22Rv1 (cell line): ENCODE data around the gene BLCAP.

Experiments
- ZFX ChIP-seq: fragments of 450-650 bp; IDR thresholded peaks from 2 replicates; pipeline ENCODE4 v1.6.1; 2017; ENCODE audit warnings: antibody characterized with exemption, borderline replicate concordance
- TF ChIP-seq, protein P1 (sequence below): fragments of 450-650 bp; IDR thresholded peaks from 2 replicates; pipeline ENCODE4 v1.5.1; 2017; ENCODE audit warnings: mild to moderate bottlenecking

DNA sequence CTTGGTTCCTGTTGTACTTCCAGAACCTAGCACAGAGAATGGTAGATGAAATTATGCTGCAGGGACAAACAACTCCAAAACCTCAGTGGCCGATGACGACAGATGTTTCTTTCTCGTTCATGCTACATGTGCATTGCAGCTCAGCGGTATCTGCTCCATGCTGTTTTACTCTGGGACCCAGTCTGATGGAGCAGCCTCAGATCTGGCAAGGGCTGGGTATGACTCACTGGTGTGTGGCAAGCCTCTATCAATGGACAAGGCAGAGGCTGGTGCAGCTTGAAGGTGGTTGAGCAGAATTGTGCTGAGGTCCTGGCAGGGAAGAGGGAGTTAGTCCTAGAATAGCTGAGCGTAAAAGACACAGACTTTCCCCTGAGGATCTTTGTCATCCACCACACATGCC lies 10.3 kb upstream of the BLCAP start:
- TF ChIP-seq, protein P1, sequence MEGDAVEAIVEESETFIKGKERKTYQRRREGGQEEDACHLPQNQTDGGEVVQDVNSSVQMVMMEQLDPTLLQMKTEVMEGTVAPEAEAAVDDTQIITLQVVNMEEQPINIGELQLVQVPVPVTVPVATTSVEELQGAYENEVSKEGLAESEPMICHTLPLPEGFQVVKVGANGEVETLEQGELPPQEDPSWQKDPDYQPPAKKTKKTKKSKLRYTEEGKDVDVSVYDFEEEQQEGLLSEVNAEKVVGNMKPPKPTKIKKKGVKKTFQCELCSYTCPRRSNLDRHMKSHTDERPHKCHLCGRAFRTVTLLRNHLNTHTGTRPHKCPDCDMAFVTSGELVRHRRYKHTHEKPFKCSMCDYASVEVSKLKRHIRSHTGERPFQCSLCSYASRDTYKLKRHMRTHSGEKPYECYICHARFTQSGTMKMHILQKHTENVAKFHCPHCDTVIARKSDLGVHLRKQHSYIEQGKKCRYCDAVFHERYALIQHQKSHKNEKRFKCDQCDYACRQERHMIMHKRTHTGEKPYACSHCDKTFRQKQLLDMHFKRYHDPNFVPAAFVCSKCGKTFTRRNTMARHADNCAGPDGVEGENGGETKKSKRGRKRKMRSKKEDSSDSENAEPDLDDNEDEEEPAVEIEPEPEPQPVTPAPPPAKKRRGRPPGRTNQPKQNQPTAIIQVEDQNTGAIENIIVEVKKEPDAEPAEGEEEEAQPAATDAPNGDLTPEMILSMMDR: no peak
- no peak for TF ChIP-seq ZFX
